HTERT RPE-1 (cell line): ENCODE measurements around the gene HADH.
"Not testable (repeated sequence)": the region's sequence is repeated elsewhere in the genome, so short reads cannot be mapped to it uniquely, and the experiment has no call there.

ENCODE experiments used
- in situ Hi-C: fragments of 300-500 bp; cut with MboI; formaldehyde crosslinking; loops from 4 replicates; pipeline ENCODE4 v1.14.3; 2020; ENCODE audit warnings: low sequenced_read_pairs

Gene HADH

GRCh38 chr4:108029731-108030130 is 40.0 kb downstream of the HADH start:
- in situ Hi-C loops = no loop called here

GRCh38 chr4:108030332-108030731 is 40.6 kb downstream of the HADH start:
- in situ Hi-C loops = no loop called here

DNA sequence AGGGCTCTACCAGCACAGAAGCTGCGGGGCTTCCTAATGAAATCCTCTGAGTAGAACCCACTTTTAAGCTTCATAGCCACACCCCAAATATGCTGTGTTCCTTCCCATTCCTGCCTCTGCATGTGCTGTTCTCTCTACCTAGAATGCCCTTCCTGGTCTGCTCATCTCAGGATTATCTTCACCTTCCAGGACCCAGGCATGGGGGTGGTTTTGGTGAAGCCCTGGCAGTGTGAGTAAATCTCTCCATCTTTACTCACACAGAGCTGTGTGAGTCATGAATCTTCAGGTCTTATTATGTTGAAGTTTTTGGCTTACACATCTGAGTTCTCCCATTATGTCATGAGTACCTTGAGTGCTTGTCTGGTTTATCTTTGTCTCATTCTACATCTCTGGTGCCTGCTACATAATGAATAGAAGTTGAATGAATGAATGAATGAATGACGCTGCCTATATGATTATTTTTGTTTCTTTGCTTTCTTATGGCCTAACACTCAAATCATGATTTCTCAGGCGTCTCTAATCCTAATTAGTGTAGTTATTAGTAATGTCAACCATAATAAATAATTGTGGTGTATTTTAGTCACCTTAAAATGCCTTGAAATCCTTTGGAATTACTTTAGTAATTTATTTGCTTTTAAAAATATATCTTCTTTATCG is 41.9 kb downstream of the HADH start:
- in situ Hi-C loops = no loop called here

DNA sequence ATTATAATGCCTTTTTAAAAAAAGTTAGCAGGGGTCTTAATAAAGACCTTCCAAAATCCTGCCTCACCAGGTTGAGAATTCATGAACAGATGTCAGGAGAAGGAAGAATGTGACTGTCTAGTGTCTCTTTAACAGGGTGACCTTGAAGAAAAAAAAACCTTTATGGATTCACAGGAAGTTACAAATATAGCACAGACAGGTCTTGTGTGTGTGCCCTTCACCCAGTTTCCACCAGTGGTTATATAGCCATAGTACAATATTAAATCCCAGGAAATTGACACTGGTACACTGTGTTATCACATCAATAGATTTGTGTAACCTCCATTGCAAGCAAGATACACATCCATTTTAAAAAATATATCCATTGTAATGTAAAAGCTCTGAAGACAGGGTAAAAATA is 43.7 kb downstream of the HADH start:
- in situ Hi-C loops = no loop called here

DNA sequence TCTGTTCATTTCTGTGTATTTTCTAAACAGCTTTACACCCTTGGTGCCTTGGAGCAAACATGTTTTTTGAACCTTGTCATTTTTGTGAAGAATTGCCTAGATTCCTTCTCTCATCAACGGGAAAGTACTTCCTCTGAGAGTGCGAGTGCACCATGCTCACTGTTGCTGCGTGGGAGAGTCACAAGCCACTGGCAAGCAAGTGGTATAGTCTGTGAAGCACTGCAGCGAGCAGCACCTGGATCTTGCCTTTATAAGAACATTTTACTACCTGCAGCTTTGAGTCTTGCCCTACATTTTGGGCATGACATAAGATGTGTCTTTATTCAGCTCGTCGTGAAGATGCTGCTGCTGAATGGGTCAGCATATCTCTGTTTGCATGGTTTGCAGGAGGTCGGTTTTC is 44.9 kb downstream of the HADH start:
- in situ Hi-C loops = no loop called here

DNA sequence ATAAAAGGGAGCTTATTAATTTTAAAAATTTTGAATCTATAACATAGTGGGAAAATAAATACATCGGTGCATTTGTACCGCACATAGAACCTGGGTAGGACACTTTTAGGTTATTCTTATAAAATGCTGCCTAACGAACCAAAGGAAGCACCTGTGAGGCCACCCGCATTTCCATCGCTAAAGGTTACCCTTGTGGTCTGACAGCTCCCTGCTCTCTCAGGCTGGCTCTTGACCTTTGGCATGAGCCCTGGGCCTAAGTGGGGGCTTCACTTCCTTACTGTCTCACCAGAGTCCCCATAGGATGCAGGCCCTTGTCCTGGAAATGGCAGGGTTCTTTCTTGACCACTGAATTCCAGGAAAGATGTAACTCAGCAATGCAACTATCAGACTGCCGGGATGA is 46.0 kb downstream of the HADH start:
- in situ Hi-C loops = no loop called here

GRCh38 chr4:108036213-108036612 is 46.5 kb downstream of the HADH start:
- in situ Hi-C loops = no loop called here

- in situ Hi-C loops = no loop called here
Observed at GRCh38 chr4:108037884-108038283, 48.2 kb downstream of the HADH start.

- in situ Hi-C loops = no loop called here
Observed at GRCh38 chr4:108042927-108043326, 53.2 kb downstream of the HADH start.

GRCh38 chr4:108043526-108043925 is 53.8 kb downstream of the HADH start:
- in situ Hi-C loops = no loop called here

- in situ Hi-C loops = no loop called here
Observed at GRCh38 chr4:108044951-108045686, 55.4 kb downstream of the HADH start.

GRCh38 chr4:108045687-108046024 is 56.0 kb downstream of the HADH start:
- in situ Hi-C loops = no loop called here

- in situ Hi-C loops = no loop called here
Observed at GRCh38 chr4:108047199-108047598, 57.5 kb downstream of the HADH start.

- in situ Hi-C loops = no loop called here
Observed at GRCh38 chr4:108048157-108048556, 58.5 kb downstream of the HADH start.

GRCh38 chr4:108048997-108049396 is 59.3 kb downstream of the HADH start:
- in situ Hi-C loops = no loop called here

- in situ Hi-C loops = no loop called here
Observed at GRCh38 chr4:108049406-108049805, 59.7 kb downstream of the HADH start.

DNA sequence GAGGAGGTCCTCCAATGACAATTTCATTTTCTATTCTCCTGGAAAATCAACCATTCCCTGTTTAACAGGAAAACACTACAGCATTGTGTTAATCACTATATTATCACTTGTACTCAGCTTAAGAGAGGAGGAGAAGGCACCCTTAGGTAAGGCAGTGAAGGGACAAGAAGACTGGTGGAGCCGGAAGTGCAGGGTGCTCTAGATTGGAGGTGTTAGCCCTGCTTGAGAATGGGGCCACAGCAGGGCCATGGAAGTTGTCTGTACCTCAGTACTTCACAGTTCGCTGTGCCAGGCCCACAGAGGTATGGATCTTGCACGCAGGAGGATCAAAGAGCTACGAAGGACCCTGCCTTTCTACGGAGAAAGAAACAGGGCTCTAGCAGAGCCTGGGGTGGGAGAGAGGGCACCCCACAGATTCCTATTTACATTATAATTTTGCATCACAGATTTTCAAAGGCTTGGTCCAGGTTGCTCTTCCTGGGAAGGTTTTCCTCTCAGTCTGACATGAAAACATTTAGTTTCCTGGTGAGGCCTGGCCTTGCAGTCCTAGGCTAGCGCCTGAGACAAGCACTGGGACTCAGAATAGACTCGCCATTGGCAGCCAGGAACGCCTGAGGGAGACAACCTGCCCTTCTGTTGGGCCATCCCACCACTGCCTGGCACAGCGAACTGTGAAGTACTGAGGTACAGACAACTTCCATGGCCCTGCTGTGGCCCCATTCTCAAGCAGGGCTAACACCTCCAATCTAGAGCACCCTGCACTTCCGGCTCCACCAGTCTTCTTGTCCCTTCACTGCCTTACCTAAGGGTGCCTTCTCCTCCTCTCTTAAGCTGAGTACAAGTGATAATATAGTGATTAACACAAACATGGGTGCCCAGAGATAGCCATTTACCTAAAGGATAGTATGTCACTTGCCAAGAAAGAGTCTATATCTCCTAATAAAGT is 60.8 kb downstream of the HADH start:
- in situ Hi-C loops = not testable (repeated sequence)

DNA sequence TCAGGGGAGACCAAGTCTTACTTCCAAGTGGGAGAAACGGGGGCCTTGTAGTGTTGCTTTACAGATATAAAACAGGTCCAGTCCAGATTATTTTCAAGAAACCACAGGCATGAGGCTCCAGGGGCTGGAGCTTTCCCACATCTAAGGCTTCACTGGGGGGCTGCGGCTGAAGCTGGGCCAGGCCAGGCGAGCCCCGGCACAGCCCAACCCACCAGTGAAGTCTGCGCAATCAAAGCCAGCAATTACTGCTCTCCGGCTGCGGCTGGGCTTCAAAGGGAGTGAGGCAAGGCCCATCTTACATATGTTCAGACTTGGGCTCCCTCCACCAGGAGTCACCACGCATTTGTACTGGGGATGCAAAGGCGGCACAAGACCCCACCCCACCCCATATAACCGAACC is 61.7 kb downstream of the HADH start:
- in situ Hi-C loops = no loop called here

DNA sequence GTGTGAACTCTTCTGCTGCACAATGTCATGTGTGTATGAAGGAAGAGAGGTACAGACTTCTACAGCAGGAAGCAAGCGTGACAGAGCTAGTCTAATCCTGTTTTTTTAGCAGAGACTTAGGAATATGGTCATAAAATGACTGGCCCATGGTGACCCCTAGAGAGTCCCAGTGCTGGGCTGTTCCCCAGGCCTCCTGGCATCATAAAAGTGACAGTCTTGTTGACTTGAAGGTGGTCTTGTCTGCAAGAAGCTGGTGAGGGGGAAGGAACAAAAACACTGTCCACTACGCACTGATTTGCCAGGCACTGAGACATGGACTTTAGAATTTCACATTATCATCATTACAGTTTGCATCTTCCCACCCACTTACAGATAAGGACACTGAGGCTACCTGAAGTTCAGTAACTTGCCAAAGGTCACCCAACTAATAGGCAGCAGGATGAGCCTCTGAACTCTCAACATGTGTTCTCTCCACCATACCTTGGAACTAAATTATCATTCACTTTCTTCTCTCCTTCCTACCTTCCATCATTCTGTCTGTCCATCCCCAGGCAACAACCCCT is 63.0 kb downstream of the HADH start:
- in situ Hi-C loops = no loop called here

DNA sequence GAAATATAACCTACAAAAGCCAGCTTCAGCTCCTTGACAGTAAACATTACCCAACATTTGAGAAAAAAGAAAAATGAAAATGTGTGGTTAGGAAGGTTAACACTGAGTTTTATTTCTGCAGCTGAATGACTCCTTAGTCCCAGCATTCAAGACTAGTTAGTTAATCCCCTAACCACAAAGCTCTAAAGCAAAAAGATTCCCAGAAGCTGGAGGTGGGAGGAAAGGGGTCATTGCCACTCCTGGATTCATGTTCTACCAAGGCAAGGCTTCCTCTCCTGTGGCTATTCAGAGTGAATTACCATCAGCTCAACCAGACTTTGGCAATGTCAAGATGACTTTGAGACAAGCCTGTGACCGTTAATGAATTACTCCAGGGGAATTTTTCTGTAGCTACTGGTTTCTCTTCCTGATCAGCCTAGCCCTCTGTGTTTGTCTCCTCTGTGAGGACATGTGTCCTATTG is 63.6 kb downstream of the HADH start:
- in situ Hi-C loops = no loop called here

DNA sequence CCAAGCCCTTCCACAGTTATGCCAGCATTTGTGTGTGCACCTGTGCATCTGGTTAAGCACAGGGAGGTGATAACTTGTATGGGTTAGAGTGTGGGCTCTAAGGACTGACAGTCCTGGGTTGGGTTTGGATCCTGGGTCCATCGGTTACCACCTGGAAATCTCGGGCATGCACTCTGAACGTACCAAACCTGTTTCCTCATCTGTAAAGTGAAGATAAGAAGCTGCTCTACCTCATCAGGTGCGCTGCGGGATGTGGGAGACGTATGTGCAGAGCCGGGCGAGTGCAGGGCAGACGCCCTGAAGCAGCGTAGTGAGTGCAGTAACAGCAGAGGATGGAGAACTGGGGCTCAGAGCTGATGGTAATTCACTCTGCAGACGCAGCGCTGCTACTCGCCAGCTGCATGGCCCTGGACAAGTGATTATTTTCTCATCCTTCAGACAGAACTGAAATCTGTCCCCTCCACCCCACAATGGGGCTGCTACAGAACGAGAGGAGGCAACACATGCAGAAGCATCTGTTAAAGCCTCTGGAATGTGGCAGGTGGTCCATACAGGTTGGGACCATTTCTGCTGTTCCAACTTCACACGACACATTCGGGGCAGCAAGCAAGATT is 64.4 kb downstream of the HADH start:
- in situ Hi-C loops = no loop called here
